ENCODE results near the gene TNFRSF18. TPM values are rescaled to one million over a fixed set of nuclear protein-coding genes. Genes with fewer than 3 reads are reported as not detected.

TNFRSF18 gene
- total RNA-seq, 2 experiments from 2014 or later, result not detected

GRCh38 chr1:1181129-1181937 is 25.1 kb downstream of the TNFRSF18 start:
- H3K4me1 ChIP-seq (ENCODE audit: insufficient read depth, low read length, poor library complexity, severe bottlenecking), result no peaks in the 10 kb centered on the region
- TF ChIP-seq CTCF (conservative IDR thresholded peaks at IDR 0.05; ENCODE audit: low read length), result no peak
- TF ChIP-seq EZH2phosphoT487 (IDR thresholded peaks at IDR 0.05; ENCODE audit: borderline replicate concordance, low read depth, low read length), result no peak
- no peaks in the 10 kb centered on the region for H3K79me2 ChIP-seq (ENCODE audit: insufficient read depth, low read depth, low read length)
- POLR2A ChIA-PET, result no interaction called here
- no peak overlapping the region for H3K4me3 ChIP-seq (ENCODE audit: low read depth, low read length, poor library complexity, severe bottlenecking)
- DNase-seq (ENCODE audit: low spot score), result no peak
- H3K27ac ChIP-seq (ENCODE audit: low read depth, low read length, poor library complexity, severe bottlenecking), result no peak overlapping the region
- H2AFZ ChIP-seq (ENCODE audit: low read length), result no peak overlapping the region
- H3K36me3 ChIP-seq (ENCODE audit: insufficient read depth, low read length), result no peaks in the 10 kb centered on the region
- no peaks in the 10 kb centered on the region for H3K9me3 ChIP-seq (ENCODE audit: low read length)
- intact Hi-C loops (cut with micrococcal nuclease; ENCODE audit: unreplicated experiment), result no loop called here
- no peaks in the 10 kb centered on the region for H3K9me2 ChIP-seq (ENCODE audit: insufficient read depth, low read length)
- no peaks in the 10 kb centered on the region for H4K20me1 ChIP-seq (ENCODE audit: insufficient read depth, low read length)
- CTCF ChIA-PET (ENCODE audit: unreplicated experiment), result no interaction called here
- no peak overlapping the region for H3K4me2 ChIP-seq (ENCODE audit: low read length)
- BruUV-seq (replicated peaks), result no TSS peak

GRCh38 chr1:1179983-1180861 is 26.2 kb downstream of the TNFRSF18 start:
- POLR2A ChIA-PET, result no interaction called here
- no peak for DNase-seq (ENCODE audit: low spot score)
- Histone ChIP-seq H3K9me2 (ENCODE audit: insufficient read depth, low read length) (no peaks in the 10 kb centered on the region), H3K27ac (ENCODE audit: low read depth, low read length, poor library complexity, severe bottlenecking) (no peak overlapping the region), H3K4me2 (ENCODE audit: low read length) (no peak overlapping the region), H3K79me2 (ENCODE audit: insufficient read depth, low read depth, low read length) (no peaks in the 10 kb centered on the region), H3K36me3 (ENCODE audit: insufficient read depth, low read length) (no peaks in the 10 kb centered on the region), H3K4me1 (ENCODE audit: insufficient read depth, low read length, poor library complexity, severe bottlenecking) (no peaks in the 10 kb centered on the region), H4K20me1 (ENCODE audit: insufficient read depth, low read length) (no peaks in the 10 kb centered on the region), H2AFZ (ENCODE audit: low read length) (no peak overlapping the region), H3K9me3 (ENCODE audit: low read length) (no peaks in the 10 kb centered on the region), H3K4me3 (ENCODE audit: low read depth, low read length, poor library complexity, severe bottlenecking) (no peak overlapping the region)
- intact Hi-C loops (cut with micrococcal nuclease; ENCODE audit: unreplicated experiment), result no loop called here
- BruUV-seq (replicated peaks), result no TSS peak
- CTCF ChIA-PET (ENCODE audit: unreplicated experiment), result no interaction called here
- TF ChIP-seq CTCF (conservative IDR thresholded peaks at IDR 0.05; ENCODE audit: low read length), result no peak
- no peak for TF ChIP-seq EZH2phosphoT487 (IDR thresholded peaks at IDR 0.05; ENCODE audit: borderline replicate concordance, low read depth, low read length)

All from OCI-LY7 (cell line).